Daoy (cell line): ENCODE results near the gene ABHD17A. TPM values are rescaled to one million over a fixed set of nuclear protein-coding genes. Genes with fewer than 3 reads are reported as not detected.

ENCODE experiments used
- DNase-seq: peaks from one replicate; pipeline ENCODE4 v3.0.0-alpha.2; 2015; ENCODE audit warnings: low read depth
- total RNA-seq: library from RNA; depleted of rRNA; stranded (reverse); fragments of >200 nt; shearing (Covaris generic); gene quantifications from 2 replicates; pipeline ENCODE4 v1.2.3, GENCODE V29; 2014; rRNA removed

Gene ABHD17A
- total RNA-seq = 66.9 and 76.5 TPM in 2 replicates

DNA sequence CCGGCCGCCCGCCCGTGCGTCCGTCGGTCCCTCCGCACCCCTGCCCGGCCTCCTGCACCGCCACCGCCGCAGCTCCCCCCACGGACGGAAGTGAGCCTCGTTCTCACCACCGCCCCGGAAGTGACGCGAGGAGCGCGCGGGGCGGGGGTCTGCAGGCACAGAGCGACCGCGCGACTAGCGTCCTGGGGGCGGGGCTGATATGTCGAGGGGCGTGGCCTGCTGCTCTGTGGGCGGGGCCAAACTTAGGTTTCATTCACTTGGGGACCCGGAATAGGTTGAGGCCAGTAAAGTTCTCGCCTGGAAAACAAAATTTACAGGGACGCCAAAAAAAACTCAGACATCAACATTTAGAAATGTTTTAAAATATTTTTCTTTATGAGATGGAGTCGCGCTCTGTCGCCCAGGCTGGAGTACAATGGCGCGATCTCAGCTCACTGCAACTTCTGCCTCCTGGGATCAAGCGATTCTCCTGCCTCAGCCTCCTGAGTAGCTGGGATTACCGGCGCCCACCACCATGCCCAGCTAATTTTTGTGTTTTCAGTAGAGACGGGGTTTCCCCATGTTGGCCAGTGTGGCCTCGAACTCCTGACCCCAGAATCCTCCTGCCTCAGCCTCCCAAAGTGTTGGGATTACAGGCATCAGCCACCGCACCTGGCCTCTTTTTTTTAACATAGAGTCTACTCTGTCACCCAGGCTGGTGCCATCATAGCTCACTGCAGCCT, at the start of gene ABHD17A:
ABHD17A (minus strand) TSS at position 99 of the 722 bp plus-strand sequence. CDS start 3,930 bp downstream, outside the sequence.
- peak; percentile 97 for DNase-seq

DNA sequence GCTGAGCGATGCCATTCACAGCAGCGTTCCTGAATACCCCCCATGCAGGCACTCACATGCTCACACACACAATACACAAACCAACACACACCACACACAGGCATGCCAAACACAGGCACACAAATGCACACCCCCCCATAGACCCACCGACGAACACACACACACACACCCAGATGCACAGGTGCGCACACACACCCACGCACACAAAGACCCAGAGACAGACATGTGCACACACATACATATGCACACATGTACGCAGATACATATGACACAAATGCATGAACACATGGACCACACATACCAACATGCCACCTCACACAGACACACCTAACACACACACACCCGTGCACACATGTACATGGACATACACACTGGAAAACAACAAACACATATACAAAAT, 48.6 kb upstream of the ABHD17A start:
- no peak for DNase-seq

DNA sequence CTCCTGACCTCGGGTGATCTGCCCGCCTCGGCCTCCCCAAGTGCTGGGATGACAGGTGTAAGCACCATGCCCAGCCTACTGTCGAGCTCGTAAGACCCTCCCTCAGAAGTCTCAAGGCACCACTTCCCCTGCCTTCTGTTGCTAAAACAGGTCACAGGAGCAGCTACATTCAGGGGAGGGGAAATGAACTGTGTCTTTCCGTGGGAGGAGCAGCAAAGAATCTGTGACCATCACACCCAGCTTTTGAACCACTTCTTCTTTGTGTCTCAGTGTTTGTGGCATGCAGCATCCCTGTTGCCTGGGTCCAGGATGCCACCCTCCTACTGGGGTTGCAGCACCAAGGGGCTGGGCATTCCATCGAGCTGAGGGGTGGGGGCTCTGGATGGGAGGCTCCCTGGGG, 47.9 kb upstream of the ABHD17A start:
- no peak for DNase-seq

DNA sequence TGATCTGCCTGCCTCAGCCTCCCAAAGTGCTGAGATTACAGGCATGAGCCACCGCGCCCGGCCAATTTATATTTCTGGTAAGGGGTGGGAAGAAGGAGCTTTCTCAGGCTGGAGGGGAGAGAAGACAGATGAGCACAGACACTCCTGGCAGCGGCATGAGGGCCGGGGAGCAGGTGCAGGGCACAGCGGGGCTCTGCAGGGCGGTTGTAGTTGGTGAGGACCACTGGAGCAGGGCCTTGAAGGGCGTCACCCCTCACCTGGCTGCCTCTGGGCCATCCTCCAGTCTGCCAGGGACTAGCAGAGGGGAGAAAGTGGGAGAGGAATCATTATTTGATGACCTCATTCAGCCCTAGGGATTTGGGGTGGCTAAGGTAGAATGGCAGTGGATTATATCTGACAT, 47.1 kb upstream of the ABHD17A start:
- DNase-seq = no peak

DNA sequence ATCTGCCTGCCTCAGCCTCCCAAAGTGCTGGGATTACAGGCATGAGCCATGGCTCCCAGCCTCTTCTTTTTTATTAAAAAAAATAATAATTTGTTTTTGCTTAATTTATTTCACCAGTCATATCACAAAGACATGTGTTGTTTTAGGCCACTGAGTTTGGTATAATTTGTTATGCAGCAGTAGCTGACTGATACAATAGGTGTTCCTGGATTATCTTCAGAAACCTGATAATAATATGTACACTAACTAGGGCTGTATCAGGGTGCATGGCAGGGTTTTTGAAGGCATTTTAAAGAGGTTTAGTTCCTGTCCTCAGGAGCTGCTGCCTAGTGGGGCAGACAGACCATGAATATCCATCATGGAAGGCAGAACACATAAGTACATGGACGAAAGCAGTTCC, 46.1 kb upstream of the ABHD17A start:
- DNase-seq = no peak

DNA sequence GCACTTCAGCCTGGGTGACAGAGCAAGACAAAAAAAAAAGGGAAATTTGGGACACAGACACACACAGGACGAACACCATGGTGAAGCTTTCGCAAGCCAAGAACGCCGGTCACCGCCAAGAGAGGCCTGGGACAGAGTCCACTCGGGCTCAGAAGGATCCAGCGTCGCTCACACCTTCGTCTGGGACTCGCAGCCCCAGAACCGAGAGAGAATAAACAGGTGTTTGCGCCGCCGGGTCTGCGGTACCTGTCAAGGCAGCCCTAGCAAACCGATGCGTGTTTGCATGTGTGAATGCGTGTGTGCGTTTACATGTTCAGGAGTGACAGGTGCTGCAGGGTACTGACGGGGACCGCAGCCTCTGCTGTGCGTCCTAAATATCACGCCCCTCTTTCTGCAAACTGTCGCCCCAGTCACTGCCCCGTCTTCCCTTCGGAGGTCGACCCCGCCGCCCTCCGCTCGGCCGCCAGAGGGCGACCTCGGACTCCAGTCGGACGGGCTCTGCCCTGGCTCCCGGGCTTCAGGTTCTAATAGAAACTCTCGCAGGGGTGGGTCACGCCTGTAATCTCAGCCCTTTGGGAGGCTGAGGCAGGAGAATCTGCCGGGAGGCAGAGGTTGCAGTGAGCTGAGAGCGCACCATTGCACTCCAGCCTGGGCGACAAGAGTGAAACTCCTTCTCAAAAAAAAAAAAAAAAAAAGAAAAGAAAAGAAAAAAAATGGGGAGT, 43.9 kb upstream of the ABHD17A start:
- DNase-seq = peak; percentile 78

DNA sequence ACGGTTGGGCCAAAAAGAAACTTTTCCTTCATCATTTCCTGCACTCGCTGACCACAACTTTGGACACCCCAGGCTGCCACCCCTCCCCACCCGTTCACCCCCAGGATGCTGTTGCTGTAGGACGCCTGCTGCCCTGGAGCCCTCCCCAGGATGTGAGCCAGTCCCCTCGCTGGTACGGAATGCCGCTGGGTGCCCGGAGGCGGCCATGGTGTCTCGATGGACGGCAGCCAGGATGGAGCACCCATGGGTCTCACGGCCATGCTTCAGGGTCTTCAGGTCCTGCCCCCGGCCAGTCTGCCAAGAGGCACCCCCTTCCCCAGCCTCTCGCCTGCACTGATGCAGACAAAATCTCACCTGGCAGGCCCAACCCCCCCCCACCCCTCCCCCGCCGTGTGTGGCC, 40.2 kb upstream of the ABHD17A start:
- DNase-seq = no peak

DNA sequence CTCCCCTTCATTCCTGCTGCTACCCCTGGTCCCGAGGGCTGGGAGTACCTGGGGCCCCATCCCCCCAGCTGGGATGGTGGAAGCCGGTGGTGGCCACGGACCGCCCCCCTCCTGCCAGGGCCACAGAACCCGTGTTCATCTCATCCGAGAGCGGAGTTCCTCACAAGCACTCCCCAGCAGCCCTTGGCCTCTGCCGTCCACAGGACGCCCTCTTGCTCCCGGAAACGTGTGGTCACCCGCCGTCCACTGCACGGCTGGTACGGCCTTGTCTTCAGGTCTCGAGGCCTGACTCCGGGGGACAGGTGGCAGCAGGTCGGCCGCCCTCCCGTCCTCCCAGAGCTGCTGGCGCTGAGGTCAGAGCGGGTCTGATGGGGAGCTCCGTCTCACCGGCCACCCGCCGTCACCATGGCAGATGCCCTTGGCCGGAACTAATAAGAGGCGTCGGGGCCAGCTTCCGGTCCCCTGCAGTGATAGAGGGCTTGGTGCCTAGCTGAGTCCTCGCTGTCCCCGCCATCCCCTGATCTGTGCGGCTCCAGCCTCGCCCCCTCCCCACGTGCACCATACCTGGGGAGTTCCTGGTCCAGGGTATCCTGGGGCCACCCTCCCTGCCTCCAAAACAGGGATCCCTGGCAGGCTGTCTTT, 39.1 kb upstream of the ABHD17A start:
- DNase-seq = no peak

DNA sequence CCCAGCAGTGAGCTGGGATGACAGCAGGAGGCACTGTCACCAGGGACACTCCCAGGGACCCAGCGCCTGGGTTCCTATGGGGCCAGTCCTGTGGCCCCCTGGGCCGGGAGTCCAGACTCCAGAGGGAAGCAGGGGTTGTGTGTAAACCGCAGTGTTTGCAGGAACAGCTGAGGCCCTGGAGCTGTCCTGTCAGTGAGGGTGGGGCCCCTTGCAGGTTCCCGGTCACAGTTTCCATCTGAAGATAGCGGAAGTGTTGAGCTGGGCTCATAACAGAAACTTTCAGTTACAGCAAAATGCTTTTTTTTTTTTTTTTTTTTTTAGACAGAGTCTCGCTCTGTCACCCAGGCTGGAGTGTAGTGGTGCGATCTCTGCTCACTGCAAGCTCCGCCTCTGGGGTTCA, 38.0 kb upstream of the ABHD17A start:
- DNase-seq = no peak

DNA sequence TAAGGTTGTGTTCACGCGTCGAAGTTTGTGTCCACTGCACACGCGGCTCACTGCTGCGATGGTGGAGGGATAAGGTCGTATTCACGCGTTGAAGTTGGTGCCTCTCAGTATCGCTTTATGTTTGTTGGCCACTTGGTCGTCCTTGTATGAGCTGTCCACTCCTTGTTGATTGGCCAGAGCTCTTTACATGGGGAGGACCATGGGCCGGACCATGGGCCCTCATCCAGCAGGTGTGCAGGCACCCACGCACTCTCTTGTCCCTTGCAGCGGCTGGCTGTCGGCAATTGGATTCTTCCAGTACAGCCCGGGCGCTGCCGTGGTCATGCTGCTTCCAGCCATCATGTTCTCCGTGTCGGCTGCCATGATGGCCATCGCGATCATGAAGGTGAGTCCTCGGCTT, 37.5 kb upstream of the ABHD17A start:
- no peak for DNase-seq

DNA sequence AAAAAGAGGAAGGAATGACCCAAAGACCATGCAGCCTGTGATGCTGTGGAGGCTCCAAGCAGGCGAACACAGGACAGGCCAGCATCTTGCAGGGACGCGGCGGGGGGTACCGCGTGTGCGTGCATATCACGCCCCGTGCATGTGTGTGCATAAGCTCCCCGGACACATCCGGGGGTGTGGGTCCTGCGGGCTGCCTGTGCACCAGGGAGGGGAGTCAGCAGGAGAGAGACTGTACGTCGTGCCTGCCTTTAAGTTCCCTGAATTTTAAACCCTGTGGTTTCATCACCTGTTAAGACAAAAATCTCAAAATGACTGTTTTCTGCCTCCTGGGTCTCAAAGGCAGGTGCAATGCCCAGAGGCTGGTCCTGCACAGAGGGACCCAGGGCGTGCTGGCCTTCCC, 36.5 kb upstream of the ABHD17A start:
- no peak for DNase-seq

DNA sequence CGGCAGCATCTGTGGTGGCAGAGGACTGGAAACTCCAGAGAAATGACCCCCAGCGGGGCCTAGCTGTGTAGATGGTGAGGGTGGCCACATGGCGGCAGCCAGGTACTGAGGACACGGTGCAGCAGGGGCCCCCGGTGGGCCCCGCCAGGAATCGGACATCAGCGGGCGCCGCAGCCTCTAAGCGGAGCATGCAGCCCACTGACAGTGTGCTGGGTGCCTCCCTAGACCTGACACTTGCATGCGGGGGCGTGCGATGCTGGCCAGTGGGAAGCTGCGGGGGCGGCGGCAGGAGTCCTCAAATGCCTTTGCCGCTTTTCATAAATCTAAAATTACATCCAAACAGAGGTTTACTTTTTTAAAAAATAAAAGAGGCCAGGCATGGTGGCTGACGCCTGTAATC, 36.0 kb upstream of the ABHD17A start:
- DNase-seq = no peak

DNA sequence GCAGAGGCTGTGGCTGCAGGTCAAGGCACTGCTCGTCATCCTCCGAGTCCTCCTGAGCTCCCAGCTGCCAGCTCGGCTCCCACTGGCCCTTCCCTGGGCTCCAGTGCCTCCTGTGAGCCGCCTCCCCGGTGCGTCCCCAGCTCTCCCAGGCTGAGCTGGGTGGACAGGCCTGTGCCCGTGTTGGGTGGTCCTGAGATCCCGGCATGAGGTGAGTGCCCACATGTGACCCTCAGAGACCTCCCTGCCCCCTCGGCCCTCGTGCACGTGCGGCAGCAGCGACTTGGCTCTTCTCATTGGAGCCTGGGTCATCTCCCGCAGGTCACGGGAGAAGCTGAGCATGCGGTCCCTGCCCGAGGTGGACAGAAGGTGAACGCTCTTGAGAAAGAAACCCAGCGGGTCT, 35.3 kb upstream of the ABHD17A start:
- no peak for DNase-seq

DNA sequence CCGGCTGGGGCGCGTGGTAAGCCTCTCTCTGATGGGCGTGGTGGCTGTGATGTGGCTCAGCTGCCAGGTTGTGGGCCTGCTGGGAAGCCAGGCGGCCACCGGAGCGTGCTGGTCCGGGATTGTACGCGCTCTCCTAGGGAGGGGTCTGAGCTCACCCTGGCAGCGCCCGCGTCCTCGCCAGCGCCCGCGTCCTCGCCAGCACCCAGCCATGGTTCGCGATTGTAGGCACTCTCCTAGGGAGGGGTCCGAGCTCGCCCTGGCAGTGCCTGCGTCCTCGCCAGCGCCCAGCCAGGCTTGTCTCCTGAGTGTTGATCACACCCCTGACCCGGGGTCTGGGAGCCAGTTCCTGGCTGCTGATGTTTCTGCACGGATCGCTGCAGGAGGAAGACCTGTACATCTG, 33.7 kb upstream of the ABHD17A start:
- no peak for DNase-seq

DNA sequence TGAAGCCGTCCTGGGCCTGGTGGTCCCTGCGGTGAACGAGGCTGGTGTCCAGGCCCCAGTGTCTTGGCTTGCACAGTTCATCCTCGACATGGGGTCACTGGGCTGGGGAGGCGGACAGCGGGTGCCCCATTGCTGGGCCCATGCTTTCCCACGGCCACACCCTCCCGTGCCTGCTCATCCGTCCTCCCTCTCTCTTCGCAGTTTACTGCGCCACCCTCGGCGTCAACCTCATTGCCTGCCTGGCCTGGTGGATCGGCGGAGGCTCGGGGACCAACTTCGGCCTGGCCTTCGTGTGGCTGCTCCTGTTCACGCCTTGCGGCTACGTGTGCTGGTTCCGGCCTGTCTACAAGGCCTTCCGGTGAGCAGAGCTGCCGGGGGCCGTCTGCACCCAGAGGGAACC, 32.6 kb upstream of the ABHD17A start:
- no peak for DNase-seq

DNA sequence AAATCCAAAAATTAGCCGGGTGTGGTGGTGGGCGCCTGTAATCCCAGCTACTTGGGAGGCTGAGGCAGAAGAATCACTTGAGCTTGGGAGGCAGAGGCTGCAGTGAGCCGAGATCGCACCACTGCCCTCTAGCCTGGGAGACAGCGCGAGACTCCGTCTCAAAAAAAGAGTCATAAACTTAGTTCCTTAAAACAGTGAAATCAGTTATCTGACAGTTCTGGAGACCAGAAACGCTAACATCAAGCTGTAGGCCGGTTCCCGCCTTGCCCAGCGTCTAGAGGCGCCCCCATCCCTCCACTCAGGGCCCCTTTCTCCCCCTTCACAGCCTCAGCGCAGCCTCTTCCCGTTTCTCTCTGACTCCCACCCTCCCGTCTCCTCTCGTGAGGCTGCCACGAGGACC, 31.9 kb upstream of the ABHD17A start:
- no peak for DNase-seq

DNA sequence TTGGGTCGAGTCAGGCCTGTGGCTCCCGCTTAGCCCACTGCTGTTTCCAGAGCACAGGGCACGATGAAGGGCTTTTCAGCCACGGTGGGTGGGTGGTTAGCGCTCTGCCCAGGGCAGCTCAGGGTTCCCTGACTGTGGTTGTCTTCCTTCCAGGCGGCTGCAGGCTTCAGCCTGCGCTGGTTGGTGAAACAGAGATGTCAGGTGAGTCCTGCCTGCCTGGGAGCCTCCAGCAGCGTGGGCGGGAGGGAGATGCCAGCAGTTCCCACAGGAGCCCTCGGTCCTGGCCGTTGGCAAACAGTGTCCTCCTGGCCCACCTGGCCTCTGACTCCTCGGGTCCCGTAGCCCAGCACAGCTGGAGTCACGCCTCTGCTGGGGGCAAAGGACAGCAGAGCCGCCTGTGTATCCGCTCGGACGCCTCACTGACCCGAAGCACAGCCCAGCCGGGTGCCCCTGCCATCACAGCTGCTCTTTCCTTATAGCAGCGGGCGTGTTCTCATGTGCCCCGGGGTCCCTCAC, 29.6 kb upstream of the ABHD17A start:
- no peak for DNase-seq

DNA sequence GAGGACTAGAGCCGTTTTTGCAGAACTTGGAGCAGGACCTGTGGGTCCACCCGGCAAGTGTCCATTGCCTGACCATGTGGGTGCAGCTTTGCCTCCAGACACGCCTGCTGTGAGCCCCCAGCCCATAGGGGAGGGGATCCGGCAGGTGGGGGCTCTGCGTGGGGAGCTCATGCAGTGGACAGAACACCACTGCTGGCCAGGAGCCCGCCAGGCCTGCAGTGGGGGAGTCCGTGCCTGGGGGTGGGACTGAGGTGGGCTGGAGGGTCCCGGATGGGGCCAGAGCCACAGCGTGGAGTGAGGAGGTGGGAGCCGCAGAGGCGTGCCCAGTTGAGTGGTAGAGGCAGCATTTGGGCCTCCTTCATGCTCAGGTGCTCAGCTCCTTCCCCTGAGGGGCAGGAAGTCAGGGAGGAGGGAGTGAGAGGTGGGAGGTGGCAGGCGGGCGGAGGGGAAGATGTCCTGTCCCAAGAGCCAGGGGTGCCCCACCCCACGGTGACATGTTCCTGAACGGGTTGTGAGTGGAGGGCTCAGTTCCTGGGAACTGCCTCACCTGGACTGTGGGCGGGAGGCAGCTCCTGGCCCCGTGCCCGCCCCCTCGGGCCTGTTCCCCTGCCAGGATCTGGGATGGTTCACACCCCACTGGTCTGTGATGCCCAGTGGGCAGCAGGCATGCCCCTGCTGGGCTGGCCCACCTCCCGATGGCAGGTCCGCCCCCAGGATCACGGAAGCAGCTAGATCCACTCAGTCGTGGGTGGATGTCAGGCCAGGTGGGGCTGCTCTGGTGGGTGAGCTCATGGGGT, 28.7 kb upstream of the ABHD17A start:
- no peak for DNase-seq

DNA sequence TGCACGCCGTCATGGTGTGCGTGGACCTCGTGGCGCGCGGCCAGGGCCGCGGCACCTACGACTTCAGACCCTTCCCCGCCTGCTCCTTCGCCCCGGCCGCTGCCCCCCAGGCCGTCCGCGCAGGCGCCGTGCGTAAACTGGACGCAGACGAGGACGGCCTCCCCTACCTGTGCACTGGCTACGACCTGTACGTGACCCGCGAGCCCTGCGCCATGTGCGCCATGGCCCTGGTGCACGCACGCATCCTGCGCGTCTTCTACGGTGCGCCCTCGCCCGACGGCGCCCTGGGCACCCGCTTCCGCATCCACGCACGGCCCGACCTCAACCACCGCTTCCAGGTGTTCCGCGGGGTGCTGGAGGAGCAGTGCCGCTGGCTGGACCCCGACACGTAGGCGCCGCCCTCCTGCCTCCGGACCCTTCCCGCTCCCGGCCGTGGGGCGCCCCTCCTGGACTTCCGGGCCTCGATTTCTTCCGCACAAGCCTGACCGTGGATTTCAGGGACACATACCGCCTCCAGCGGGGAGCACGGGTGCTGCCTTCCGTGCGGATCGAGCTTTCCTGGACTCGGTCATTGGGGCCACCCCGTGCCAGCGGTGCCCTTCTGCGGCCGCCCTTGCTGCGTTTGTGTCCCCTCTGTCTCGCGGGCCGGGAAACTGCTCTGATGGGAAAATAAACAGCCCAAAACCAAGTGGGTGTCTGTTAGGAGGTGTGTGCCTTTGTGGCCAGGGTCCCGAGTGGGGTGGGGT, 27.6 kb upstream of the ABHD17A start:
- no peak for DNase-seq

DNA sequence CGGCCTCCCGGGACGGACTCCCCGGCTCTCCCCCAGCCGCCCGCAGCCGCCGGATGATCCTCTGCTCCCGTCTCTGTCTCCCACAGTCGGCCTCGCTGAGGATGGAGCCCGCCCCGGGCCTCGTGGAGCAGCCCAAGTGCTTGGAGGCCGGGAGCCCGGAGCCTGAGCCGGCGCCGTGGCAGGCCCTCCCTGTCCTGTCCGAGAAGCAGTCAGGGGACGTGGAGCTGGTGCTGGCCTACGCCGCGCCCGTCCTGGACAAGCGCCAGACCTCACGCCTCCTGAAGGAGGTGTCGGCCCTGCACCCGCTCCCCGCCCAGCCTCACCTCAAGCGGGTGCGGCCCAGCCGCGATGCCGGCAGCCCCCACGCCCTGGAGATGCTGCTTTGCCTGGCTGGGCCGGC, 26.7 kb upstream of the ABHD17A start:
- no peak for DNase-seq

DNA sequence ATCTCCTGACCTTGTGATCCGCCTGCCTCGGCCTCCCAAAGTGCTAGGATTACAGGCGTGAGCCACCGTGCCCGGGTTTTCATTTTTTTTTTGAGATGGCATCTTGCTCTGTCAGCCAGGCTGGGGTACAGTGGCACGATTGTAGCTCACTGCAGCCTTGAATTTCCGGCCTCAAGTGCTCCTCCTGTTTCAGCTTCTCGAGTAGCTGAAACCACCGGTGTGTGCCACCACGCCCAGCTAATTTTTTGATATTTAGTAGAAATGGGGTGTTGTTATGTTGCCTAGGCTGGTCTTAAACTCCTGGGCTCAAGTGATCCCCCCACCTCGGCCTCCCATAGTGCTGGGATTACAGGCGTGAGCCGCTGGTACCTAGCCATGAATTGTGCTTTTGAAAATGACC, 25.8 kb upstream of the ABHD17A start:
- DNase-seq = no peak
